NCI-H1092 treated with DMSO at 0.1 percent for 48 hours (cell line): ENCODE results near the gene SPANXB1.
"Not testable (repeated sequence)": the region's sequence is repeated elsewhere in the genome, so short reads cannot be mapped to it uniquely, and the experiment has no call there.

Experiments used
- DNase-seq: peaks from one replicate; lab custom pipeline; 2025; lab: John Stamatoyannopoulos, UW

The SPANXB1 gene

GRCh38 chrX:141002568-141002967, at the start of gene SPANXB1:
Gene SPANXB1 (plus strand): TSS chrX:141002594. CDS start chrX:141002694, 100 bp downstream.
- DNase-seq = not testable (repeated sequence)

GRCh38 chrX:140967036-140967435, 35.4 kb upstream of the SPANXB1 start:
- no peak for DNase-seq

- no peak for DNase-seq
Measured at GRCh38 chrX:140971099-140971795, 31.1 kb upstream of the SPANXB1 start.

GRCh38 chrX:140975472-140975871, 26.9 kb upstream of the SPANXB1 start:
- no peak for DNase-seq

- no peak for DNase-seq
Measured at GRCh38 chrX:140980271-140980670, 22.1 kb upstream of the SPANXB1 start.

- DNase-seq = no peak
Measured at GRCh38 chrX:140983730-140984129, 18.7 kb upstream of the SPANXB1 start.

GRCh38 chrX:141005243-141005642, 2.8 kb downstream of the SPANXB1 start:
- DNase-seq = not testable (repeated sequence)

GRCh38 chrX:141044246-141044645, 41.9 kb downstream of the SPANXB1 start:
- not testable (repeated sequence) for DNase-seq

GRCh38 chrX:141049878-141050277, 47.5 kb downstream of the SPANXB1 start:
- not testable (repeated sequence) for DNase-seq

GRCh38 chrX:141052098-141052497, 49.7 kb downstream of the SPANXB1 start:
- DNase-seq = not testable (repeated sequence)
